Measurements from ENCODE around the gene SH2D4B. TPM values are rescaled to one million over a fixed set of nuclear protein-coding genes. Genes with fewer than 3 reads are reported as not detected.
A peak's percentile ranks its signal among the peaks of the same experiment; 100 is the strongest.

The SH2D4B gene
- total and polyA plus RNA-seq, 2 of the 13 experiments (the other 11 are each of a cell fraction or from before 2014, with no cell fraction given): not detected

DNA sequence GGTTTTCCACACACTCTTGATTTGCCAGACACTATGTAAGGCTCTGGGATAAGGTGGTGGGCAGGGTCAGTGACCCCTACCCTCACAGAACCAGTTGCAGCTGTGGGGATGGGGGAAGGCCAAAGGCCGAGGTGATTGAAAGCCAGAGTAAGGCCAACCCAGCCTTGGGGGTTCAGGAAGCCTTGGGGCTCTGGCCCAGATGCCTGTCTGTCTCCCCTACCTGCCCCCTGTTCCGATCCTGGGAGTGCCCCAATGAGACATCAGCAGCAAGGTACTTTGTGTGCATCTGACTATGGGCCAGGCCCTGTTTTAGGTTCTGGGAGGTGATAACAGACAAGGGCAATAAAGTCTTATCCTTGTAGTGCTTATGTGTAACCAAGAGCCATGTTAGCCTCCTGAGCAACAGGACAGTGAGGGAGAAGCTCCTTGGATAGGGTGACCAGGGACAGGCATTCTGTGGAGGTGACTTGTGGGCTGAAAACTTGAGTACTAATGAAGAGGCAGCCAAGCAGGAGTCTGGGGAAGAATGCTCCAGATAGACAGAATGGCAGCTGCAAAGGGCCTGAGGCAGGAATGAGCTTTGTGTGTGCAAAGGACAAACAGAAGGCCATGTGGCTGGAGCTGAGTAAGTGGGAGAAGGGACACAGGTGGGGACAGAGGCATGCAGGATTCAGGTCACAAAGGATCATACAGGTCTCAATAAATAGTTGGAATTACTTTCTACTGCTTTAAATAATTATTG, 48.2 kb upstream of the SH2D4B start (continued):
- TF ChIP-seq NFYB (CRISPR knock-in tag; IDR thresholded peaks at IDR 0.05): no peak

- Histone ChIP-seq H3K9ac (ENCODE audit: insufficient read depth, low read depth, low read length) (no peak overlapping the region), H3K4me1 (ENCODE audit: insufficient read depth, low read length) (peaks cover 100% of the 10 kb centered on the region), H3K27ac (ENCODE audit: extremely low read length, insufficient read depth, low read length) (peak overlapping the region; percentile 52), H3K4me3 (replicated peaks in 1 of 3; ENCODE audit: insufficient read depth in 1 of 3, low read depth in 2 of 3, low read length in 3 of 3) (no peak overlapping the region), H3K9me3 (ENCODE audit: low read length) (no peaks in the 10 kb centered on the region), H3K4me2 (ENCODE audit: low read depth, low read length) (peak overlapping the region; percentile 48), H3K79me2 (ENCODE audit: insufficient read depth, low read length) (peaks cover 91% of the 10 kb centered on the region), H4K20me1 (ENCODE audit: insufficient read depth, low read length) (no peaks in the 10 kb centered on the region; the same call in 1 of the 2 replicates), H3K36me3 (replicated peaks in 1 of 2; ENCODE audit: control insufficient read depth in 1 of 2, insufficient read depth in 2 of 2, low read length in 2 of 2) (peaks cover 12 to 41% of the 10 kb centered on the region in 2 experiments), H2AFZ (ENCODE audit: low read length) (no peak overlapping the region), H3K27me3 (ENCODE audit: control insufficient read depth in 1 of 2, insufficient read depth in 2 of 2, low read length in 2 of 2) (no peaks in the 10 kb centered on the region)
- FAIRE-seq: peak; percentile 98
- 71% methylated on average over 4 of the region's 7 CpGs for WGBS (ENCODE audit: low lambda C conversion rate)
- BruUV-seq (replicated peaks): no TSS peak
- in situ Hi-C loops (cut with HindIII; ENCODE audit: extremely low pct_ligation_motif_present, low pct_unique_long_range_greater_than_20kb): no loop called here
- CTCF ChIA-PET (ENCODE audit: low intra/inter-chr PET ratio, low total read pairs): no interaction called here
- POLR2A ChIA-PET: interaction anchor here (0.7 to 3.8 kb wide), 11 partner anchors 9 to 101 kb away, joined by 3 to 58 read pairs (median 4); partner anchors contain the start of gene PRXL2A
- peak; percentile 88 for ATAC-seq
- intact Hi-C loops (cut with micrococcal nuclease; ENCODE audit: unreplicated experiment): no loop called here
- peak; percentile 84 for DNase-seq (ENCODE audit: low spot score)
- TF ChIP-seq, protein P1, sequence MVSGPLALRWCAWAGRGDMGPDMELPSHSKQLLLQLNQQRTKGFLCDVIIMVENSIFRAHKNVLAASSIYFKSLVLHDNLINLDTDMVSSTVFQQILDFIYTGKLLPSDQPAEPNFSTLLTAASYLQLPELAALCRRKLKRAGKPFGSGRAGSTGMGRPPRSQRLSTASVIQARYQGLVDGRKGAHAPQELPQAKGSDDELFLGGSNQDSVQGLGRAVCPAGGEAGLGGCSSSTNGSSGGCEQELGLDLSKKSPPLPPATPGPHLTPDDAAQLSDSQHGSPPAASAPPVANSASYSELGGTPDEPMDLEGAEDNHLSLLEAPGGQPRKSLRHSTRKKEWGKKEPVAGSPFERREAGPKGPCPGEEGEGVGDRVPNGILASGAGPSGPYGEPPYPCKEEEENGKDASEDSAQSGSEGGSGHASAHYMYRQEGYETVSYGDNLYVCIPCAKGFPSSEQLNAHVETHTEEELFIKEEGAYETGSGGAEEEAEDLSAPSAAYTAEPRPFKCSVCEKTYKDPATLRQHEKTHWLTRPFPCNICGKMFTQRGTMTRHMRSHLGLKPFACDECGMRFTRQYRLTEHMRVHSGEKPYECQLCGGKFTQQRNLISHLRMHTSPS (CRISPR knock-in tag; IDR thresholded peaks at IDR 0.05; ENCODE audit: low read depth): peak; percentile 53; the same call in 1 of the 2 replicates
- TF ChIP-seq ZNF749 (CRISPR knock-in tag; IDR thresholded peaks at IDR 0.05; ENCODE audit: borderline replicate concordance) (peak; percentile 45; the same call in 1 of the 2 replicates), ZNF7 (CRISPR knock-in tag; IDR thresholded peaks at IDR 0.05) (no peak), FOXC1 (CRISPR knock-in tag; IDR thresholded peaks at IDR 0.05; ENCODE audit: borderline replicate concordance) (0 out of 2 replicates have a peak, but pooled peaks have one; percentile 36), HNF4A (CRISPR knock-in tag; IDR thresholded peaks at IDR 0.05) (peak; percentile 73), ZNF605 (CRISPR knock-in tag; IDR thresholded peaks at IDR 0.05) (0 out of 2 replicates have a peak, but pooled peaks have one; percentile 40), STAG1 (CRISPR knock-in tag; IDR thresholded peaks at IDR 0.05) (no peak), ETV6 (CRISPR knock-in tag; conservative IDR thresholded peaks at IDR 0.05) (0 out of 2 replicates have a peak, but pooled peaks have one; percentile 46), ELF4 (CRISPR knock-in tag; IDR thresholded peaks at IDR 0.05; ENCODE audit: borderline replicate concordance) (no peak)
- TF ChIP-seq, protein P2, sequence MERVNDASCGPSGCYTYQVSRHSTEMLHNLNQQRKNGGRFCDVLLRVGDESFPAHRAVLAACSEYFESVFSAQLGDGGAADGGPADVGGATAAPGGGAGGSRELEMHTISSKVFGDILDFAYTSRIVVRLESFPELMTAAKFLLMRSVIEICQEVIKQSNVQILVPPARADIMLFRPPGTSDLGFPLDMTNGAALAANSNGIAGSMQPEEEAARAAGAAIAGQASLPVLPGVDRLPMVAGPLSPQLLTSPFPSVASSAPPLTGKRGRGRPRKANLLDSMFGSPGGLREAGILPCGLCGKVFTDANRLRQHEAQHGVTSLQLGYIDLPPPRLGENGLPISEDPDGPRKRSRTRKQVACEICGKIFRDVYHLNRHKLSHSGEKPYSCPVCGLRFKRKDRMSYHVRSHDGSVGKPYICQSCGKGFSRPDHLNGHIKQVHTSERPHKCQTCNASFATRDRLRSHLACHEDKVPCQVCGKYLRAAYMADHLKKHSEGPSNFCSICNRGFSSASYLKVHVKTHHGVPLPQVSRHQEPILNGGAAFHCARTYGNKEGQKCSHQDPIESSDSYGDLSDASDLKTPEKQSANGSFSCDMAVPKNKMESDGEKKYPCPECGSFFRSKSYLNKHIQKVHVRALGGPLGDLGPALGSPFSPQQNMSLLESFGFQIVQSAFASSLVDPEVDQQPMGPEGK (CRISPR knock-in tag; IDR thresholded peaks at IDR 0.05): peak; percentile 94
- TF ChIP-seq, protein P3, sequence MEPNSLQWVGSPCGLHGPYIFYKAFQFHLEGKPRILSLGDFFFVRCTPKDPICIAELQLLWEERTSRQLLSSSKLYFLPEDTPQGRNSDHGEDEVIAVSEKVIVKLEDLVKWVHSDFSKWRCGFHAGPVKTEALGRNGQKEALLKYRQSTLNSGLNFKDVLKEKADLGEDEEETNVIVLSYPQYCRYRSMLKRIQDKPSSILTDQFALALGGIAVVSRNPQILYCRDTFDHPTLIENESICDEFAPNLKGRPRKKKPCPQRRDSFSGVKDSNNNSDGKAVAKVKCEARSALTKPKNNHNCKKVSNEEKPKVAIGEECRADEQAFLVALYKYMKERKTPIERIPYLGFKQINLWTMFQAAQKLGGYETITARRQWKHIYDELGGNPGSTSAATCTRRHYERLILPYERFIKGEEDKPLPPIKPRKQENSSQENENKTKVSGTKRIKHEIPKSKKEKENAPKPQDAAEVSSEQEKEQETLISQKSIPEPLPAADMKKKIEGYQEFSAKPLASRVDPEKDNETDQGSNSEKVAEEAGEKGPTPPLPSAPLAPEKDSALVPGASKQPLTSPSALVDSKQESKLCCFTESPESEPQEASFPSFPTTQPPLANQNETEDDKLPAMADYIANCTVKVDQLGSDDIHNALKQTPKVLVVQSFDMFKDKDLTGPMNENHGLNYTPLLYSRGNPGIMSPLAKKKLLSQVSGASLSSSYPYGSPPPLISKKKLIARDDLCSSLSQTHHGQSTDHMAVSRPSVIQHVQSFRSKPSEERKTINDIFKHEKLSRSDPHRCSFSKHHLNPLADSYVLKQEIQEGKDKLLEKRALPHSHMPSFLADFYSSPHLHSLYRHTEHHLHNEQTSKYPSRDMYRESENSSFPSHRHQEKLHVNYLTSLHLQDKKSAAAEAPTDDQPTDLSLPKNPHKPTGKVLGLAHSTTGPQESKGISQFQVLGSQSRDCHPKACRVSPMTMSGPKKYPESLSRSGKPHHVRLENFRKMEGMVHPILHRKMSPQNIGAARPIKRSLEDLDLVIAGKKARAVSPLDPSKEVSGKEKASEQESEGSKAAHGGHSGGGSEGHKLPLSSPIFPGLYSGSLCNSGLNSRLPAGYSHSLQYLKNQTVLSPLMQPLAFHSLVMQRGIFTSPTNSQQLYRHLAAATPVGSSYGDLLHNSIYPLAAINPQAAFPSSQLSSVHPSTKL (CRISPR knock-in tag; IDR thresholded peaks at IDR 0.05): peak; percentile 76
Observed at GRCh38 chr10:80491251-80492102, 46.2 kb upstream of the SH2D4B start.

Measured in HepG2 (cell line).